ENCODE data around the gene MFN2. TPM values are rescaled to one million over a fixed set of nuclear protein-coding genes. Genes with fewer than 3 reads are reported as not detected.
A peak's percentile ranks its signal among the peaks of the same experiment; 100 is the strongest.

Gene MFN2
- total RNA-seq, 1 donor from 2014 or later: 29.6 TPM

- Mint-ChIP-seq H3K4me1 (peaks cover 15% of the 10 kb centered on the region), H3K27me3 (ENCODE audit: insufficient read depth, low read depth) (peaks cover 3% of the 10 kb centered on the region), H3K9me3 (no peaks in the 10 kb centered on the region), H3K4me3 (no peak overlapping the region), H3K27ac (no peak overlapping the region), H3K36me3 (peaks cover 27% of the 10 kb centered on the region)
- H3K79me2 ChIP-seq (ENCODE audit: low read depth): no peaks in the 10 kb centered on the region
- H3K4me2 ChIP-seq: no peak overlapping the region
- no peak overlapping the region for H3K4me3 ChIP-seq
- H3K9ac ChIP-seq: no peak overlapping the region
- no peak overlapping the region for H2AFZ ChIP-seq (replicated peaks)
- no peak overlapping the region for H3K27ac ChIP-seq
- TF ChIP-seq CTCF (IDR thresholded peaks at IDR 0.05) (no peak), EZH2 (IDR thresholded peaks at IDR 0.05) (no peak), EZH2phosphoT487 (IDR thresholded peaks at IDR 0.05) (no peak)
- H3F3A ChIP-seq (ENCODE audit: low read depth): peaks cover 7% of the 10 kb centered on the region
- no peaks in the 10 kb centered on the region for H3K36me3 ChIP-seq
- H3K4me1 ChIP-seq: no peaks in the 10 kb centered on the region
- H3K27me3 ChIP-seq: no peaks in the 10 kb centered on the region
- H4K20me1 ChIP-seq (ENCODE audit: low read depth): no peaks in the 10 kb centered on the region
- H3K9me3 ChIP-seq (ENCODE audit: low read depth): no peaks in the 10 kb centered on the region
- DNase-seq (ENCODE audit: low spot score): no peak
Observed at GRCh38 chr1:12011998-12012397, 31.8 kb downstream of the MFN2 start.

- Mint-ChIP-seq H3K27me3 (ENCODE audit: insufficient read depth, low read depth) (peaks cover under 1% of the 10 kb centered on the region), H3K36me3 (peaks cover 21% of the 10 kb centered on the region), H3K27ac (no peak overlapping the region), H3K4me1 (peaks cover 10% of the 10 kb centered on the region), H3K4me3 (no peak overlapping the region), H3K9me3 (no peaks in the 10 kb centered on the region)
- Histone ChIP-seq H3F3A (ENCODE audit: low read depth) (peaks cover 7% of the 10 kb centered on the region), H3K36me3 (no peaks in the 10 kb centered on the region), H3K4me2 (no peak overlapping the region), H3K9me3 (ENCODE audit: low read depth) (no peaks in the 10 kb centered on the region), H4K20me1 (ENCODE audit: low read depth) (no peaks in the 10 kb centered on the region), H3K4me3 (no peak overlapping the region), H3K27me3 (no peaks in the 10 kb centered on the region), H3K9ac (no peak overlapping the region), H3K27ac (no peak overlapping the region), H2AFZ (replicated peaks) (no peak overlapping the region), H3K79me2 (ENCODE audit: low read depth) (no peaks in the 10 kb centered on the region), H3K4me1 (no peaks in the 10 kb centered on the region)
- TF ChIP-seq EZH2phosphoT487 (IDR thresholded peaks at IDR 0.05) (no peak), EZH2 (IDR thresholded peaks at IDR 0.05) (no peak), CTCF (IDR thresholded peaks at IDR 0.05) (no peak)
- no peak for DNase-seq (ENCODE audit: low spot score)
Observed at GRCh38 chr1:12012560-12013316, 32.5 kb downstream of the MFN2 start.

- no peak overlapping the region for H3K27ac ChIP-seq
- no peak overlapping the region for H3K4me2 ChIP-seq
- H3K4me3 Mint-ChIP-seq: no peak overlapping the region
Observed at GRCh38 chr1:12014141-12014991, 34.1 kb downstream of the MFN2 start.

More at GRCh38 chr1:12014141-12014991, 34.1 kb downstream of the MFN2 start:
- Histone ChIP-seq H3K9ac (no peak overlapping the region), H3K4me1 (no peaks in the 10 kb centered on the region), H3K4me3 (no peak overlapping the region), H2AFZ (replicated peaks) (no peak overlapping the region), H4K20me1 (ENCODE audit: low read depth) (no peaks in the 10 kb centered on the region), H3K36me3 (no peaks in the 10 kb centered on the region), H3F3A (ENCODE audit: low read depth) (peaks cover 8% of the 10 kb centered on the region), H3K79me2 (ENCODE audit: low read depth) (no peaks in the 10 kb centered on the region), H3K9me3 (ENCODE audit: low read depth) (no peaks in the 10 kb centered on the region), H3K27me3 (no peaks in the 10 kb centered on the region)
- peak overlapping the region; percentile 23 for H3K27ac Mint-ChIP-seq
- H3K27me3 Mint-ChIP-seq (ENCODE audit: insufficient read depth, low read depth): peaks cover 2% of the 10 kb centered on the region
- no peaks in the 10 kb centered on the region for H3K9me3 Mint-ChIP-seq
- peaks cover 16% of the 10 kb centered on the region for H3K36me3 Mint-ChIP-seq
- peaks cover 10% of the 10 kb centered on the region for H3K4me1 Mint-ChIP-seq
- TF ChIP-seq EZH2 (IDR thresholded peaks at IDR 0.05): no peak
- no peak for TF ChIP-seq EZH2phosphoT487 (IDR thresholded peaks at IDR 0.05)
- TF ChIP-seq CTCF (IDR thresholded peaks at IDR 0.05): peak; percentile 24
- no peak for DNase-seq (ENCODE audit: low spot score)
